K562 (cell line): Measurements from ENCODE around the gene TMEM132D.

Experiments used
- EZH2 ChIP-seq: IDR thresholded peaks from 2 replicates; pipeline ENCODE4 v1.6.1; 2012; ENCODE audit warnings: low read depth, mild to moderate bottlenecking, inconsistent platforms, low read length, borderline replicate concordance
- MAX ChIP-seq: sonication (generic); formaldehyde crosslinking; IDR thresholded peaks from 2 replicates; pipeline ENCODE4 v1.9.0; 2022; ENCODE audit warnings: mild to moderate bottlenecking, missing genetic modification reagents
- POLR2B ChIP-seq: fragments of 450-650 bp; IDR thresholded peaks from 2 replicates; pipeline ENCODE4 v1.6.1; 2018; ENCODE audit warnings: low read depth; ENCODE audit not compliant: partially characterized antibody
- STAG1 ChIP-seq: sonication (generic); formaldehyde crosslinking; IDR thresholded peaks from 2 replicates; pipeline ENCODE4 v1.5.0; 2020; ENCODE audit warnings: missing genetic modification reagents, borderline replicate concordance
- ZEB2 ChIP-seq: fragments of 450-650 bp; IDR thresholded peaks from 2 replicates; pipeline ENCODE4 v1.6.1; 2016
- ZNF24 ChIP-seq: fragments of 450-650 bp; IDR thresholded peaks from 2 replicates; pipeline ENCODE4 v1.6.1; 2016
- ZNF263 ChIP-seq: sonication (generic); formaldehyde crosslinking; IDR thresholded peaks from 2 replicates; pipeline ENCODE4 v1.8.0; 2022; ENCODE audit warnings: mild to moderate bottlenecking, missing genetic modification reagents, borderline replicate concordance
- TF ChIP-seq, protein P1 (sequence below): fragments of 450-650 bp; IDR thresholded peaks from 2 replicates; pipeline ENCODE4 v1.6.1; 2016

GRCh38 chr12:129074379-129074778 lies 829.4 kb downstream of the TMEM132D start:
- no peak for TF ChIP-seq ZNF24
- no peak for TF ChIP-seq EZH2
- TF ChIP-seq MAX (CRISPR knock-in tag), result no peak
- TF ChIP-seq STAG1 (CRISPR knock-in tag), result no peak
- TF ChIP-seq ZEB2, result no peak
- TF ChIP-seq, protein P1, sequence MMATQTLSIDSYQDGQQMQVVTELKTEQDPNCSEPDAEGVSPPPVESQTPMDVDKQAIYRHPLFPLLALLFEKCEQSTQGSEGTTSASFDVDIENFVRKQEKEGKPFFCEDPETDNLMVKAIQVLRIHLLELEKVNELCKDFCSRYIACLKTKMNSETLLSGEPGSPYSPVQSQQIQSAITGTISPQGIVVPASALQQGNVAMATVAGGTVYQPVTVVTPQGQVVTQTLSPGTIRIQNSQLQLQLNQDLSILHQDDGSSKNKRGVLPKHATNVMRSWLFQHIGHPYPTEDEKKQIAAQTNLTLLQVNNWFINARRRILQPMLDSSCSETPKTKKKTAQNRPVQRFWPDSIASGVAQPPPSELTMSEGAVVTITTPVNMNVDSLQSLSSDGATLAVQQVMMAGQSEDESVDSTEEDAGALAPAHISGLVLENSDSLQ, result no peak
- TF ChIP-seq POLR2B, result no peak
- no peak for TF ChIP-seq ZNF263
